Upper lobe of left lung (tissue), 4 donors: ENCODE results near the gene ARID5B.

Source experiments
- CTCF ChIP-seq, 6 experiments: fragments of 450-650 bp in 4 of 6; fragments of 200-600 bp in 2 of 6; sonication (generic) in 2 of 6; IDR thresholded peaks; one replicate each; pipeline ENCODE4 v1.5.1; 2016 to 2019; ENCODE audit warnings: antibody characterized with exemption in 6 of 6
- EP300 ChIP-seq, 4 donors: sonication (generic); formaldehyde crosslinking; IDR thresholded peaks; one replicate each; pipeline ENCODE4 v1.5.1; 2017; ENCODE audit warnings: antibody characterized with exemption in 4 of 4, control low read depth in 2 of 4
- POLR2A ChIP-seq, 4 donors: fragments of 450-650 bp; IDR thresholded peaks; one replicate each; pipeline ENCODE4 v1.5.1; 2016 to 2017; ENCODE audit warnings: antibody characterized with exemption in 4 of 4, mild to moderate bottlenecking in 2 of 4

- TF ChIP-seq CTCF (IDR thresholded peaks at IDR 0.05) = no peak
- TF ChIP-seq POLR2A (IDR thresholded peaks at IDR 0.05) = no peak
- TF ChIP-seq EP300 (IDR thresholded peaks at IDR 0.05) = no peak
Measured at GRCh38 chr10:61987537-61987936, 86.0 kb downstream of the ARID5B start.
